ENCODE measurements around the gene TMEM181. TPM values are rescaled to one million over a fixed set of nuclear protein-coding genes. Genes with fewer than 3 reads are reported as not detected.

TMEM181 gene
- total and polyA plus RNA-seq, 2 of the 13 experiments (the other 11 are each of a cell fraction or from before 2014, with no cell fraction given): 59.1 to 108 TPM

GRCh38 chr6:158559895-158560835 lies at the start of gene TMEM181 (continued):
- no peak for TF ChIP-seq NR2F6 (IDR thresholded peaks at IDR 0.05)
- TF ChIP-seq NR2F6 (CRISPR knock-in tag; IDR thresholded peaks at IDR 0.05): peak; percentile 48; the same call in 1 of the 2 replicates
- no peak for TF ChIP-seq ZNF710 (CRISPR knock-in tag; IDR thresholded peaks at IDR 0.05; ENCODE audit: borderline replicate concordance)
- TF ChIP-seq NFAT5 (CRISPR knock-in tag; IDR thresholded peaks at IDR 0.05): 0 out of 2 replicates have a peak, but pooled peaks have one; percentile 28
- TF ChIP-seq HNF1B (CRISPR knock-in tag; IDR thresholded peaks at IDR 0.05): peak; percentile 70
- no peak for TF ChIP-seq ATRX (CRISPR knock-in tag; IDR thresholded peaks at IDR 0.05; ENCODE audit: borderline replicate concordance)
- TF ChIP-seq GLMP (CRISPR knock-in tag; IDR thresholded peaks at IDR 0.05; ENCODE audit: borderline replicate concordance): no peak; the same call in 1 of the 2 replicates
- no peak for TF ChIP-seq KDM6A (CRISPR knock-in tag; IDR thresholded peaks at IDR 0.05; ENCODE audit: low read depth)
- peak; percentile 84 for TF ChIP-seq KAT8 (CRISPR knock-in tag; IDR thresholded peaks at IDR 0.05)
- peak; percentile 66; the same call in 1 of the 2 replicates for TF ChIP-seq HIC2 (CRISPR knock-in tag; IDR thresholded peaks at IDR 0.05; ENCODE audit: low read depth)
- TF ChIP-seq ZSCAN30 (CRISPR knock-in tag; IDR thresholded peaks at IDR 0.05): peak; percentile 9; the same call in 1 of the 2 replicates
- peak; percentile 12 for TF ChIP-seq MAF1 (CRISPR knock-in tag; IDR thresholded peaks at IDR 0.05; ENCODE audit: borderline replicate concordance)
- peak; percentile 7; the same call in 1 of the 2 replicates for TF ChIP-seq HOXA9 (CRISPR knock-in tag; IDR thresholded peaks at IDR 0.05; ENCODE audit: borderline replicate concordance)
- no peak for TF ChIP-seq IRF1 (CRISPR knock-in tag; IDR thresholded peaks at IDR 0.05; ENCODE audit: low read depth)

Data from HepG2 (cell line).